ACC112 (cell line): ENCODE results near the gene RAB3IP.

ENCODE experiments used
- H2AFZ ChIP-seq: fragments of 200-600 bp; sonication (generic); one replicate; pipeline ENCODE4 v1.6.0; 2017; ENCODE audit warnings: antibody characterized with exemption, low read length; ENCODE audit not compliant: unreplicated experiment
- H3K27ac ChIP-seq: fragments of 200-600 bp; sonication (generic); 2 replicates; pipeline ENCODE4 v1.5.1; 2014; ENCODE audit warnings: low read depth, mild to moderate bottlenecking, antibody characterized with exemption, low read length, moderate library complexity
- H3K27me3 ChIP-seq: fragments of 200-600 bp; sonication (generic); 2 replicates; pipeline ENCODE4 v1.6.1; 2014; ENCODE audit warnings: mild to moderate bottlenecking, antibody characterized with exemption, low read length, moderate library complexity, mixed read lengths; ENCODE audit not compliant: insufficient read depth
- H3K36me3 ChIP-seq: fragments of 200-600 bp; sonication (generic); 2 replicates; pipeline ENCODE4 v1.6.1; 2016; ENCODE audit warnings: mild to moderate bottlenecking, antibody characterized with exemption, low read length, moderate library complexity, mixed read lengths; ENCODE audit not compliant: insufficient read depth
- H3K4me1 ChIP-seq: fragments of 200-600 bp; sonication (generic); one replicate; pipeline ENCODE4 v1.6.1; 2016; ENCODE audit warnings: low read length, mixed read lengths; ENCODE audit not compliant: insufficient read depth, unreplicated experiment, control insufficient read depth
- H3K4me3 ChIP-seq: fragments of 200-600 bp; sonication (generic); 2 replicates; pipeline ENCODE4 v1.5.1; 2014; ENCODE audit warnings: mild to moderate bottlenecking, low read depth, low read length
- H3K79me2 ChIP-seq: fragments of 200-600 bp; sonication (generic); one replicate; pipeline ENCODE4 v1.6.0; 2016; ENCODE audit warnings: low read length; ENCODE audit not compliant: control insufficient read depth, unreplicated experiment, insufficient read depth

Gene RAB3IP

GRCh38 chr12:69868695-69869094 lies 130.0 kb downstream of the RAB3IP start:
- no peaks in the 10 kb centered on the region for H3K36me3 ChIP-seq
- H3K79me2 ChIP-seq, result no peaks in the 10 kb centered on the region
- no peak overlapping the region for H3K27ac ChIP-seq
- H3K4me1 ChIP-seq, result peaks cover 11% of the 10 kb centered on the region
- H2AFZ ChIP-seq, result no peak overlapping the region
- peaks cover 7% of the 10 kb centered on the region; the same call in 1 of the 2 replicates for H3K27me3 ChIP-seq
- H3K4me3 ChIP-seq, result no peak overlapping the region

- peaks cover 20% of the 10 kb centered on the region for H3K4me1 ChIP-seq
- peak overlapping the region; percentile 56 for H3K4me3 ChIP-seq
- H3K27ac ChIP-seq, result no peak overlapping the region; the same call in 1 of the 2 replicates
- no peaks in the 10 kb centered on the region for H3K79me2 ChIP-seq
- no peaks in the 10 kb centered on the region for H3K36me3 ChIP-seq
- no peaks in the 10 kb centered on the region for H3K27me3 ChIP-seq
- no peak overlapping the region for H2AFZ ChIP-seq
These were observed 134.1 kb downstream of the RAB3IP start for GRCh38 chr12:69872804-69873203.
